GM19239 (cell line): Measurements from ENCODE around the gene STARD10.

Experiments
- DNase-seq: peaks from one replicate; pipeline ENCODE4 v3.0.0; 2011; ENCODE audit warnings: low spot score; ENCODE audit not compliant: insufficient read length
- FAIRE-seq: peaks from 2 replicates; lab custom pipeline; 2011; peaks lifted over from hg19 to GRCh38; lab: Jason Lieb, UNC

Gene STARD10

DNA sequence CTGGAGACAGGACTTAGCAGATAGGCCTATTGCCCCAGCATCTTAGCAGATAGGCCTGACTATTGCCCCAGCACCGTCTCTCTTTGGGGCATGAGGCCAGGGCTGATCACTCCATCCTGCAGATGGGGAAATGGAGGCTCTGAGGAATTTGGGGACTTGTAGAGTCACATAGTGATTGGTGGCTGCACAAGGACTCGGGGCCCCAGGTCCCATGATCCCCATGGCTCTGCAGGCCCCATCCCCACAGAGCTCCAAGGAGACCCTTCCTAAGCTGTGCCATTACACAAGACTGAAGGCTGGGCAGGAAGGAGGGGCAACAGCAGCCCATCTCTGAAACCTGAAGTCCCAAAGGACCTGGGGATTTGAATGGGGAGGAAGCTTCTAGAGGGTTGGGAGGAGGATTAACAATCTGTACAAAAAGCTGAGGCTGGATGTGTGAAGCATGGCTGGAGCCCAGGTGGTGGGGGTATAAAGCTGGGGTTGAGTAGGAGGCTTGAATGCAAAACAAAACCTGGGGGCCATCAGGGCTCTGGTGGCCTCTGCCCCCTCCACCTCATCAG lies 43.2 kb downstream of the STARD10 start:
- FAIRE-seq (no peak), DNase-seq (no peak)

DNA sequence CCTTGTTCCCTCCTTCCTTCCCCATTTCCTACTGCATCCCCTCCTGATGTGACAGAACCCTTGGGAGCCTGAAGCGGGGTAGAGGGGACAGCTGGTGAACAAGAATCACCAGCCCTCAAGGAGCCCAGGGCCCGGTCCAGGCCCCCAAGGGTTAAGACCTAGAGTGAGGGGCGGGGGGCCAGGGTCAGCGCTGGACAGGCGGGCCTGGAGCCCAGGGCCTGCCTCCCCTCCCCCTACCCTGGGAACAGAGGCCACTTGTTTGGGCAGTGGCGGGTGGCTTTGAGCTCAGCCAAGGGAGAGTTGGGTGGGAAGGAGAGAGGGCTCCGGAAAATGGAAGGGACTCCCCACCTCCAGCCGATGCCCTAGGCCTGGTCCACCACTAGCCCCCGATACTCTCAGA lies 43.8 kb downstream of the STARD10 start:
- FAIRE-seq (no peak), DNase-seq (no peak)

DNA sequence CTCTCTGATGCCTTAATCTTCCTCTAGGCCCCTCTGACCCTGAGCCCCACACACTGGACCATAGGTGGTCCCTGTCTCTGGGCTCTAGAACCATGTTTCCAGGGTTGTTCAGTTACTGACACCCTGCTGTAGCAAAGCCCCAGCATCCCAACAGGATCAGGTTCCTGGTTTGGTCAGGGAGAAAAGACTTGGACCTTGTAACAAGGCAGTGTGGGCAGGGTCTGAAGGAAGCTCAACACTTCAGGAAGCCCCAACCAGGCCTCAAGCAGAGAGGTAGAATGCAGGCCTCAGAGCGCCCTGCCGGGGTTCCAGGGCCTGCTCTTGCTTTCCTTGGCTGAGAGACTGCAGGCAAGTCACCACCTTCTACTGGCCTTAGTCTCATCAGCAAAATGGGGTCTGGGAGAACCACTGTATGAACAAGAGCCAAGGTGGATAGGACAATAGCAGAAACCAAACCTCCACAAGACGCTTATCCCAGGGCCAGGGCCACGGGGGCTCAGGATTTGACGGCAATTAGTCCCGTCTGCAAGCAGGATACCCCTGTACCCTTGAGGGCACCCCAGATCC lies 46.5 kb downstream of the STARD10 start:
- DNase-seq (no peak), FAIRE-seq (no peak)

DNA sequence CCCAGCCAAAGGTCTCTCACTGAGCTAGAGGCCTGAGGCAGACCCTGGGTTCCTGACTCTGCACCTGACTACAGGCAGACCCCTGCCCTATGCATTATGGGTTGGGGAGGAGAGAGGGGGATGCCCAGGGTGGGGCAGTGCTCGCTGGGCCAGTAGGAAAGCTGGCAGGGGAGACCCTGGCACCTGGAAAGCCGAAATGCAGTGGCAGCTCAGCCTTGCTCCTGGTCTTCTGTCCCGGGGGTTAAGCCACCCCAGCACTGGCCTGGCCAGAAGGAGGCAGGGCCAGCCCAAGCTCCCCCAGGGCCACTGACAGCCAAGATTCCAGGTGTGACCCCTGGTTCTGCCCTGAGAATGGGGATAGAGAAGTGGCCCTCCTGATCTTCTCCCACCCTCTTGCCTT lies 47.0 kb downstream of the STARD10 start:
- no peak for FAIRE-seq

DNA sequence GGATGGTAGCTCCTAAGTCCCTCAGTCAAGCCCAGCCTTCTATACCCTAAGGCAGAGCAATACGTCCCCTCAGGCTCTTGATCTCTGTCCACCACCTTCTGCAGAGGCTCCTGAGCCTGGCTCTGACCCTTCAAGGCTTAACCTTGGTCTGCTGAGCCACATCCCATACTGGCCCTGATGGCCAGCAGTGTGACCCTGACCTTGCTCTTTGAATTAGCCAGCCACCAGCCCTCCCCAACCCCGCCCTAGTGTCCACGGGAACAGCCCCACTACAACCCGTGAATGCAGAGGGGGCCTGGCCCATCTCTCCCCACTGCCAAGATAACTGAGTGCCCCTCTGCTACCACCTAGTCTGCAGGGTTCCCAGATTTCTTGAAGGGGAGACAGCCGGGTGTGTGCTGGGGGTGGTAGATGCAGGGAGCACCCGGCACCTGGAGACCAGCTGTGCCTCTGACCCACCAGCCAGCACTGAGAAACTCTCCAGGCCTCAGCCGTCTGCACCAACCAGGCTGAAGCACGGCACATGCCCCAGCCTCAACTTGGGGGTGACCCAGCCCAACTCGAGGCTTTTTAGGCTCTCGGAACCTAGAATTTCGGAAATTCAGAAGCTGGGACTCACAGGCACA lies 47.8 kb downstream of the STARD10 start:
- FAIRE-seq = no peak
- no peak for DNase-seq

More for the DNA sequence above, 47.0 kb downstream of the STARD10 start:
- no peak for DNase-seq

DNA sequence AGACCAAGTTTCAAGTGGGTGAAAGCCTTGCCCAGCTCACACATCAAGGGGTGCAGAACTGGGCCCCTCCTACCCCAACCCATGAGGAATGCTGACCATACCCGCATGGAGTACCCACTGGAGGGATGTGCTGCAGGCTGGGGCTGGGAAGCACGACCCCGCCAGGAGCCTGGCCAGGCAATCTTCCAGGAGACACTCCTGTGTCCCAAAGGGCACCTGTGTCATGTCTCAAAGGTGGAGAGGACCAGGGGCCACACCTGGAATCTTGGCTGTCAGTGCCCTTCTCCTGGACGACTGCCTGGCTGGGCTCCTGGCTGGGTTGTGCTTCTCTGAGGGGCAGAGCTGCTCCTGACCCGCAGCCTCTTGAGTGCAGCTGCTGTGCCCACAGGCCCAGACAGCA lies 48.3 kb downstream of the STARD10 start:
- FAIRE-seq (no peak), DNase-seq (no peak)

DNA sequence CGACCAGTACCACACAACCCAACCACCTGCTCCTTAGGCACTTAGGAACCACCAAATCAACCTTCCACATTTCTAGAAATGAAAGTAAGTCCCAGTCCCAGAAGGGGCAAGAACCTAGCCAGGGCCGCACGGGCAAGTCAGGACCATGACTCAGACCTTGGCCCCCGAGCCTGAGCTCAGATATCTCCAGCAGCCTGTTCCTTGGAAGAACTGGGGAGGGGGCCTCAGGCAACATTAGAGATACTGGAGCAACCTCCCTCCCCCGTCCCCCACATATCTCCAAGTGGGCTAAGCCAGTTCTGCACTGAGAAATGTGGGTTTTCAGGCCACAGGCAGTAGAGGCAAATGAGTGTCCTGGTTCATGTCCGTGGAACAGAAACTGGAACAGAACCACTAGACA lies 49.4 kb downstream of the STARD10 start:
- DNase-seq (no peak), FAIRE-seq (peak; percentile 62)

DNA sequence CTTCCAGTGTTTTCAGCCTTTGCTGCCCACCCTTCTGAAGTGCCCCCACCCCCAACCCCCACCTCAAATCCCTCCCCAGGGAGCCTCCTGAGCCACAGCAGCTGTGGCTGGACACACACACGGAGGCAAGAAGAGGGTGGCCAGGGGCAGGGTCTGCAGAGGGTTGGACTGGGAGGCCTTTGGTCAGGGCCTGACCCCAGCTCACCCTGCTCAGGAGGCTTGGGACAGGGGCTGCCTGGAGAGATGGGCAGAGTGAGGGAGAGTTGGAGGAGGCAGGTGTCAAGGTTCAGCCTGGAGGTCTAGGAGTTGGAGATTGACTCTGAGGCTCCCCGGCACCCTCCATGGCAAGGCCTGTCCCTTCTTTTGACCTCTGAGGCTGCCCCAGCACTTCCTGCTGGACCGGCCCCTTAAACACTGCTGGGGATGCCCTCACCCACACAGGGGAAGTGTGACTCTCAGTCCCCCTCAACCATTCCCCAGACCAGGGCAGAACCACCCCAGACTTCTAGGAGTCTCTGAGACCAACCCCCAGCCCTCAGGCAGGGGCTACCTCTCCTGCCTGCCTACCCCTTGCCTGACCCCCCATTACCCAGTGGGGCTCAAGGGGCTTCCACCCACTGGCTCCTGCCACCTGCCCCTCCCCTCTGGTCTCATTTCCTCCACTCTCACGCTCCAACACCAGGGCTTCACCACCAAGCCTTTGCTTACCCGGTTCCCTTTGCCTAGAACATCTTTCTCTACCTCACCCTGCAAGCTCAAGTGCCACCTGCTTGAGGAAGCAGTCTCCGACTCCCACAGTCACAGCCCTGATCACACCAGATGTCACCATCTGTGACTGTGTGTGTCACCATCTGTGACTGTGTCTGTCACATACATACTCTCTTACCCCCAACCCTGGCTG lies 50.3 kb downstream of the STARD10 start:
- no peak for DNase-seq
- peak; percentile 93 for FAIRE-seq

DNA sequence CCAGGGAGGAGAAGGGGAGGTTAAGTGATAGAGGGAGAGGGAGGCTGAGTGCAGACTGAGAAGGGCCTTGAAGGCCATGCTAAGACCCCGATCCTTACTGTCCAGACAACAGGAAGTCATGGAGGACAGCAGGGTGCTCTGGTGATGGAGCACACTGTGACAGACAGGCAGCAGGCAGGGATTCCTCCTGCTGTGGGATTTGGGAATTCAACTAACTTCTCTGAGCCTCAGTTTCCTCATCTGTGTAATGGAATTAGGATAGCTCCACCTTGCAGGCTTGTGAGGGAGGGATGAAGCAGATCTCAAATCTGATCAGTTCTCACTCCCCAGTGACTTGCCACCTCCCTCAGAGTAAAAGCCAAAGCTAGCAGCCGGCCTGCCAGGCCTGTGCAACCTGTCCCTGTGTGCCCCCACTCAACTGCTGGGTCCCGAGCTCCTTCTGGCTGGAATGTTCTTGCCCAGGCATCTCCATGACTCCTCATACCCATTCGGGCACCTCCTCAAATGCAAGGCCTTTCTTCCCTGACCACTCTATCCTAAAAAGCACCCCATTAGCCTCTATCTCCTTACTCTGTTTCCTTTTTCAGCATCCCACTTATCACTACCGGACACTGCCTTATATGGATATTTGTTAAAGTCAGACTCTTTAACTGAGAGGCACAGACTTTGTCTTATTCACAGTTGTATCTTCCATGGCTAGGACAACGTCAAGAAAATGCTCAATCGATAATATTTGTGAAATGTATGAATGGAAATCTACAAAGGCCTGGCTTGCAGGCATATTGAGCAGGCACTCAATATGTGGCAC lies 51.1 kb downstream of the STARD10 start:
- FAIRE-seq = no peak

DNA sequence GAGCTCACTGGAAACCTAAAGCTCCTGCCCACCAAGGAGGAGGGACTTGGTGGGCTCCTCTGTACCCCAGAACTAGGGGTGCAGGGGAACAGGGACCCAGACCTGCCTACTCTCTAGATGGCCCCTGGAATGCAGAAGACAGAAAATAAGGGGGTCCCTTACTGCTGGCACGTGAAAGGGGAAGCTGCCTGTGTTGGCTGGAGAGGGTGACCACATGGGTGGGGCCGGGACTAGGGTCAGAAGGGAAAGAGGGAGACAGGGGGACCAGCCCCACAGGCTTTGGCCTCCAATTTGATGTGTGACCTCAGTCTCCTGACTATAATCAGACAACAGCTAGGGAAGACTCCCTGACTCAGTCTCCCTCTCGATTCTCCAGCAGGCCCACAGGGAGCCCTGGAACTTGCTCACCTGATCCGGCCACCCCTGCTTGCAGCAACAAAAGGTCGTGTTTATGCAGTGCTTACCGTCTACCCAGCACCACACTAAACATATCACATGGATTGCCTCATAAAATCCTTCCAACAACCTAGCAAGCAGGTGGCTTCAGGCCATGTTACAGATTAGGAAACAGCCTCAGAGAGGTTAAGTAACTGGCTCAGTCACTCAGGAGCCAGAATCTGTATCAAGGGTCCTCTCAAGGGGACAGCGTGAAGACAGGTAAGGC lies 51.9 kb downstream of the STARD10 start:
- FAIRE-seq (no peak), DNase-seq (no peak)

More for the DNA sequence above, 51.1 kb downstream of the STARD10 start:
- no peak for DNase-seq

DNA sequence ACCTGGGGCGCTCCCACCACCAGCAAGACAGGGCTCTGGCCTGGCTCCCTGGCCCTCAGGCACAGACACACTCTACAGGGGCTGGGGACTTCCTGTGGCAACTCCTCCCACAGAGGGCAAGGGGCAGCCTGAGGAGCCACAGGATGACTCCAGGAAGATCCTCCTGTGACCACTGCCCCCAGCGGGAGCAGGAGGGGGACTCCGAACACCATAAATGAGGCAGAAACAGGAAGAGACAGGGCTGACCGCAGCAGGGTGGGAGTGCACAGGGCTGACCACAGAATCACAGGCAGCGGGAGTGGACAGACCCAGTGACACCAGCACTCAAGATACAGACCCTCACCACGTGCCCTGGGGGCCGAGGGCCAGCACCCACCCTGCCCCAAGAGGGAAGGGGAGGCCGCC lies 52.4 kb downstream of the STARD10 start:
- no peak for DNase-seq
- no peak for FAIRE-seq

DNA sequence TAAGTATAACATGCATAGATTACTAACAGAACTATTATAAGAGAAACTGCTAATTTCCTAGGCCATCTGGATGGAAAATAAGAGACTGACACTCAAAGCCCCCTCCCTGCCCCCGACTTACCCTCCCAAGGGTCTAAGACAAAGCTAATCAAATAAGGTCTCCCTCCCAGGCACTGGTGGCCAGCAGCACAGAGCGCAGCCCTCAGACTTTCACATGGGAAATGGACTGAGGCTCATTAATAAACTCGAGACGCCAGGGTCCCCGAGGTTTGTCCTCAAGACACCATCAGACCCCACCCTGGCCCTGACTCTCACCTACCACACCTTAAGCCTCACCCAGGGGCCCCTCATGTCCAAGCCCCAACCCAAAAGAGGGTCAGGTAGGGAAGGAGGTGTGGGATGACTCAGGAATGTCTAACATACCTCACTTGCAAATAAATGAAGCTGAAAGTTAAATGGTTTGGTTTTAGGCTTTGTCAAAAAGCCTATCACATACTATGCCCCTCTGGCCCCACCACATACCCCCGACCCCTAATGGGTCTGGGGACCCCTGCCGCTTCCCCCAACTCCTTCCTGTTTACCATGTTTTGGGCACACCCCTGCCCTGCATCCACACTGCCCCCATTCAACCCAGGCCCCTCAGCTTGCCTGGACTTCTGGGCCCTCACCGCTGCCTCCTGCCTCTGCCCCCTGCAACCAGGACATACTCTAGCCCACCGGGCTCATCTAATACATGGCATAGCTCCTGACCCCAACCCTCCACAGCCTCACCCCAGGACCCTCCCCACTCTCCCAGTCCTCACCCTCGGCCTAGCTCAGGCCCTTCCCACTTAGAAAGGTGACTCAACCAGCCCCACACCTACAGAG lies 53.1 kb downstream of the STARD10 start:
- peak; percentile 42 for FAIRE-seq
- DNase-seq = no peak

DNA sequence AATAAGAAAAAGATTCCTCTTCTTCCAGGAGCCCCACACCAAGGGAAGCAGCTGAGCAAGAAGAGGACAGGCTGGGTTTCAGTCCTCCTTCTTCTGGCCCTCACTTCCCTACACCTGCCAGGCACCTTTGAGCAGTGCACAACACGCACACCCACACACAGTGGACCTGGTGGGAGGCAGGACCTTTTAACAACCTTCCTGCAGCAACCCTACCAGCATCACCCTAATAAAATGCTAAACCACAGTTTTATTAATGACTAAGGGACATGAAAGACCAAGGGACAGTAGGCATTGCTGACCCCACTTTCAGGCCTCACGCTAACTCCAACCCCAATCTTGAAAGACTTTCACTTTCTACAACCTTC lies 53.8 kb downstream of the STARD10 start:
- no peak for DNase-seq
- peak; percentile 81 for FAIRE-seq

DNA sequence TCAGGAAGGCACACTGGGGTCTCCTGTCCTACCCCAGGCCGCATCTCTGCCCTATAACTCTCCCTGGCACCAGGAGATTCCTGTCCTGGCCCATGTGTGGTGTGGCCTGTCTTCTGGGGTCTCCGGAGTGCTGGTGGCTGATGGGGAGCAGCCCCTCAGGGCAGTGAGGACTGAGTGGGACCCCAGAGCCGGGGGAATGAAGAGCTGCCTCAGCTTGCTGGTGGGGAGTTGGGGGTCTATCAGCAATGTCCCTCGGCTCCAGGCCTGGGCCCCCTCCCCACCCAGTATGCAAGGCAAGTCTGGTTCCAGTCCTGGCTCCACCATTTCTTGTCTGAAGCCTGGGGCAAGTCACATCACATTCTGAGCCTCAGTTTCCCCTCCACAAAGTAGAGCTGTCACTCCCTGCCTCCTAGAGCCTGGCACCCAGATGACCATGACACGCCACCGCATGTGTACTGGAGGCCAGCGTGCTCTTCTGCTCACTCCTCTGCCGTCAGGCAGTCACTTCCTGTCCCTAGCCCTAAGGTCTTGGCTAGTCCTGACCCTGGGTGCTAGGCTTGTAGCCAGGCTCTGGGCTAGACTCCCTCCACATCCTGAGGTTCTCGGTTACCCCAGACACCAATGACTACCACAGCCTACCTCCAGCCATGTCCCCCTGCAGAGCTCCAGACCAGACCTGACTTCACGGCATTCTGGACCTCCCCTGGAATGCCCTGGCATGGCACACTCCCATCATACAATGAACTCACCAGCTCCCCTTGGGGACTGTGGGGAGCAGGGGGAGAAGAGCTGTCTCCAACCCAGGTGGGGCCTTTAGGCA lies 54.4 kb downstream of the STARD10 start:
- FAIRE-seq = peak; percentile 62
- no peak for DNase-seq

DNA sequence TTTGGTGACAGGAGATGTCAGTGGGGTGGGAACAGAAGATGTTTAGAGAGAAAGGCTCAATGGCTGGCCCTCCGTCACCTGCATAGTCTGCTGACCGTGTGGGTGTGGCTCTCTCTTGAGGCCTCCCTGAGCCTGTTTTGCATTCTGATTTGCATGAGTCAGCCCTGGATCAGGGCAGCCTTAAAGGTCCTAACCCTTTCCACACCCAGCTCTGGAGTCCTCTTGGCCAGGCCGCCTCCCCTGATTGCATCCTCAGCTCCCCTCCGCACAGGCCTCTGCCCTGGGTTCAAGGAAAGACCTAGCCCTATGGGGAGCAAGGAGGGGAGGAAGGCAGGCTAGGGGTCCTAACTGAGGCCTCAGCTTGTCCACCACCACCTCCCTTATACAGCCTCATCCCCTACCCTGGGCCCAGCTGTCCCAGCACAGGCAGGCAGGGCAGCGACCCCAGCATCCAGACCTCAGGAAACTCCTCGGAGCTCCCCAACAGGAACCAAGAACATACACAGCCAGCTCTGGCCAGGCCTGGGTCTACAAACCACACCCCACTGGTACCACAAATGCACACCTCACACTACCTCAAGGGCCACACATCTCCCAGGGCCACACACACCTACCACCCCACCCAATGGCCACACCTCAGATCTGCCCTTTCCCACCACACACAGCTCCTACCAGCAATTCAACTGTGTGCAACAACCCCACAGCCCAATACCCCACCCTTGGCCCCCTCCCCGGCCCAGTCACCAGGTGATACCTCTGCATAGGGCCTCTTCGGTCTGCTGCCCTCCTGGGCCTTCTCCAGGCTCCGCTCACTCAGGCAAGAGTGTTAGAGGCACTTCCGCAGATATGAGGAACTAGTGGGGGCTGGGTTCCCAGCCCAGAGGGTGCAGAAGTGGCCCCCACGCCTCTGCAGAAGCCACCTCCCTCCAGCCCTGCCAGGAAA lies 55.4 kb downstream of the STARD10 start:
- DNase-seq = peak; percentile 61

DNA sequence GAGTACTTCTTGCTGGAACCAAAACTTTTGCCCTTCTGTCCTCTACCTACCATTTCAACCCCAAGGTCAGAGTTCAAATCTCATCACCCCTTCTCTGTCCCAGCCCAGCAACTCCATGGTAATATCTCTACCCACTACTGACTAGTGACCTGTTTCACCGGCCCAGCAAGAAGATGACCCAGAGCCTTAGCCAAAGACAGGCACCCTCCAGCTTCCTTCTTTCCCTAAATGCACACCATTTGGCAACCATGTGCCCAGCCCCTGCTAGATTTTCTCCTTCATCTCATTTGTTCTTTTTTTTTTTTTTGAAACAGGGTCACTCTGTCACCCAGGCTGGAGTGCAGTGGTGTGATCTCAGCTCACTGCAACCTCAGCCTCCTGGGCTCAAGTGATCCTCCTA lies 56.5 kb downstream of the STARD10 start:
- FAIRE-seq (no peak), DNase-seq (no peak)

More for the DNA sequence above, 55.4 kb downstream of the STARD10 start:
- FAIRE-seq = peak; percentile 92
